DOHH2 (cell line): ENCODE measurements around the gene TENT5A.

Experiments used
- H3F3A ChIP-seq: fragments of 200-600 bp; sonication (generic), shearing (Covaris generic); 2 replicates; pipeline ENCODE4 v1.6.0; 2016; ENCODE audit warnings: antibody characterized with exemption, mild to moderate bottlenecking; ENCODE audit not compliant: control insufficient read depth, insufficient read depth
- H3K27ac ChIP-seq: fragments of 200-600 bp; sonication (generic); 2 replicates; pipeline ENCODE4 v1.5.1; 2014; ENCODE audit warnings: low read depth, mild to moderate bottlenecking, low read length, moderate library complexity
- H3K27me3 ChIP-seq: fragments of 200-600 bp; sonication (generic); 2 replicates; pipeline ENCODE4 v1.6.1; 2014; ENCODE audit warnings: mild to moderate bottlenecking, low read length, mixed read lengths; ENCODE audit not compliant: control insufficient read depth
- H3K36me3 ChIP-seq: fragments of 200-600 bp; sonication (generic); 2 replicates; pipeline ENCODE4 v1.6.1; 2014; ENCODE audit warnings: mild to moderate bottlenecking, low read length, moderate library complexity, mixed read lengths; ENCODE audit not compliant: control insufficient read depth
- H3K4me1 ChIP-seq: fragments of 200-600 bp; sonication (generic); 2 replicates; pipeline ENCODE4 v1.6.1; 2014; ENCODE audit warnings: mild to moderate bottlenecking, low read length, mixed read lengths; ENCODE audit not compliant: control insufficient read depth
- H3K4me2 ChIP-seq: fragments of 200-600 bp; sonication (generic); 2 replicates; pipeline ENCODE4 v1.6.0; 2014; ENCODE audit warnings: mild to moderate bottlenecking, low read length, moderate library complexity
- H3K4me3 ChIP-seq: fragments of 200-600 bp; sonication (generic); 2 replicates; pipeline ENCODE4 v1.5.1; 2014; ENCODE audit warnings: mild to moderate bottlenecking, low read length, mixed read lengths
- H3K79me2 ChIP-seq: fragments of 200-600 bp; sonication (generic); 2 replicates; pipeline ENCODE4 v1.6.1; 2014; ENCODE audit warnings: mild to moderate bottlenecking, low read length, mixed read lengths; ENCODE audit not compliant: control insufficient read depth
- H3K9me2 ChIP-seq: fragments of 200-600 bp; sonication (generic); replicated peaks from 2 replicates; pipeline ENCODE4 v1.6.1; 2014; ENCODE audit warnings: mild to moderate bottlenecking, low read length, mixed read lengths; ENCODE audit not compliant: control insufficient read depth
- H3K9me3 ChIP-seq: fragments of 200-600 bp; sonication (generic); 2 replicates; pipeline ENCODE4 v1.6.1; 2014; ENCODE audit warnings: antibody characterized with exemption, low read length, mixed read lengths; ENCODE audit not compliant: control insufficient read depth, insufficient read depth
- H4K20me1 ChIP-seq: fragments of 200-600 bp; sonication (generic); 2 replicates; pipeline ENCODE4 v1.6.0; 2014; ENCODE audit warnings: low read depth, mild to moderate bottlenecking, antibody characterized with exemption, low read length, moderate library complexity; ENCODE audit not compliant: control insufficient read depth, insufficient read depth
- EZH2phosphoT487 ChIP-seq: fragments of 200-600 bp; sonication (generic); IDR thresholded peaks from 2 replicates; pipeline ENCODE4 v1.6.1; 2017; ENCODE audit warnings: borderline replicate concordance, mild to moderate bottlenecking, antibody characterized with exemption, low read length, moderate library complexity, mixed read lengths
- TF ChIP-seq, protein P1 (sequence below): fragments of 200-600 bp; sonication (generic); IDR thresholded peaks from one replicate; pipeline ENCODE4 v1.5.1; 2014; ENCODE audit warnings: antibody characterized with exemption, mild to moderate bottlenecking, low read depth, low read length; ENCODE audit not compliant: poor library complexity, severe bottlenecking

Gene TENT5A

DNA sequence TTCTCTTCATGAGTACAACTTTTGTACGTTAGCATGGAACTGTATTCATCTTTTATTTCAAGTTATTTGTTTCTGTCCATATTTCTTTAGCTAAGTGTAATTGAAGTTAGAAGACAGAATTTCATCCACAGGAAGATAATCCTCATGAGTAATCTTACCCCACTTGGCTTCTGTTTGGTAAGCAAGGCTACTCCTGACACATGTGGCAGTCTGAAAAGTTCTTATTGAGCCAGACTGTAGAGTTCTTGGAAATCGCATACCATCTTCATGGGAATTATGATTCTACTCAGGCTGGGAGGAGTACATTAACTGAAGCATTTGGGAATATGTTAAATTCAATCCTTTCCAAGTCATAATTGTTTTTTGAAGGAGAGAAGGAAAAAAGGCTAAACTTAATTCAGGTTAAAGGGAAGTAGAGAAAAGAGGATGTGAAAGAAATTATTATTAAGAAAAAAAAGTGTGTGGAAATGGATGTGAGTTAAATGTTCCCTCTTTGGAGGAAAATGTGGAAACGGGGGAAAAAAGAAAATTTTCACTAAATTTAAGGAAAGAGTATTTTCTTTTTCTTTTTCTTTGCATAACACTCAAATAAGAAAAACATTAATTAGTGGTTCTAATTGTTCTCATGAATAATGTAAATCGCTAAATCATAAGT lies 41.5 kb upstream of the TENT5A start:
- Histone ChIP-seq H4K20me1 (no peaks in the 10 kb centered on the region), H3K27me3 (no peaks in the 10 kb centered on the region), H3K4me2 (no peak overlapping the region), H3K79me2 (no peaks in the 10 kb centered on the region), H3K27ac (no peak overlapping the region), H3K9me2 (no peaks in the 10 kb centered on the region), H3F3A (no peaks in the 10 kb centered on the region), H3K4me3 (no peak overlapping the region), H3K4me1 (no peaks in the 10 kb centered on the region), H3K9me3 (no peaks in the 10 kb centered on the region), H3K36me3 (no peaks in the 10 kb centered on the region)
- TF ChIP-seq, protein P1, sequence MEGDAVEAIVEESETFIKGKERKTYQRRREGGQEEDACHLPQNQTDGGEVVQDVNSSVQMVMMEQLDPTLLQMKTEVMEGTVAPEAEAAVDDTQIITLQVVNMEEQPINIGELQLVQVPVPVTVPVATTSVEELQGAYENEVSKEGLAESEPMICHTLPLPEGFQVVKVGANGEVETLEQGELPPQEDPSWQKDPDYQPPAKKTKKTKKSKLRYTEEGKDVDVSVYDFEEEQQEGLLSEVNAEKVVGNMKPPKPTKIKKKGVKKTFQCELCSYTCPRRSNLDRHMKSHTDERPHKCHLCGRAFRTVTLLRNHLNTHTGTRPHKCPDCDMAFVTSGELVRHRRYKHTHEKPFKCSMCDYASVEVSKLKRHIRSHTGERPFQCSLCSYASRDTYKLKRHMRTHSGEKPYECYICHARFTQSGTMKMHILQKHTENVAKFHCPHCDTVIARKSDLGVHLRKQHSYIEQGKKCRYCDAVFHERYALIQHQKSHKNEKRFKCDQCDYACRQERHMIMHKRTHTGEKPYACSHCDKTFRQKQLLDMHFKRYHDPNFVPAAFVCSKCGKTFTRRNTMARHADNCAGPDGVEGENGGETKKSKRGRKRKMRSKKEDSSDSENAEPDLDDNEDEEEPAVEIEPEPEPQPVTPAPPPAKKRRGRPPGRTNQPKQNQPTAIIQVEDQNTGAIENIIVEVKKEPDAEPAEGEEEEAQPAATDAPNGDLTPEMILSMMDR = no peak
- no peak for TF ChIP-seq EZH2phosphoT487

DNA sequence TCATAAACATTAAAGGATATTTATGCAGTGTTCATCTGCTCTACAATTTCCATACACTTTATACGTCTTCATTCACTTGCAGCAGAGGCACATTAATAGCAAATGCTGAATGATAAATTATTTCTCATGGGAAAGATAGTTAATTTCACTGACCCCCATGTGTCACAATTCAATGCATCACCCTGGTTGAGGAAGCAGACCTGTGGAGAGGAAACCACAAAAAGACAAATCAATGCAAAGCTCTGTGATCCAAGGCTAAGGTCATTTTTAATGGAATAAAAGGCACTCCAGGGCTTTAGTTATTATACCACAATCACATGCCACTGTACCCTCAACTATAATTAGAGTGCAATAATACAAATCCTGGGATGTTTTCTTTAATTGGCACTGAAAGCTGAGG lies 40.3 kb upstream of the TENT5A start:
- Histone ChIP-seq H4K20me1 (no peaks in the 10 kb centered on the region), H3K9me3 (no peaks in the 10 kb centered on the region), H3K4me1 (no peaks in the 10 kb centered on the region), H3K4me3 (no peak overlapping the region), H3K9me2 (no peaks in the 10 kb centered on the region), H3K4me2 (no peak overlapping the region), H3K79me2 (no peaks in the 10 kb centered on the region), H3K27ac (no peak overlapping the region), H3K27me3 (no peaks in the 10 kb centered on the region), H3K36me3 (no peaks in the 10 kb centered on the region), H3F3A (no peaks in the 10 kb centered on the region)
- TF ChIP-seq, protein P1 = no peak

DNA sequence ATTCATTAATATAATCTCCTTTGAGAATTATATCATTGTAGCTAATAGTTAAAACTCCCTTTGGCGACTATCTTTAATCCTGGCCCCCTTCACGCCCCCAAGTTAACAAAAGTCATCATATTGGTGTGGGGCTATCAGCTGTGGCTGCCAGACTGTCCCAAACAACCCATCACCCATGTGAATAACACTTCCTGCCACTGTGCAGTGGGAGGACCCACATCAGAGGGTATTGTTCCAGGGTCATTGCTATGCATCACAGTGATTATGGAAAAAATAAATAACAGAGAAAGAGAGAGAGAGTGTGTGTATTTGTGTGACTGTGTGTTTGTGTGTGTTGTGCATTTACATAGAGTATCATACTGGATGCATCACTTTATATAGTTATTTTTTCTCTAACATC lies 39.3 kb upstream of the TENT5A start:
- no peaks in the 10 kb centered on the region for H3K36me3 ChIP-seq
- no peak overlapping the region for H3K4me2 ChIP-seq
- H3K4me1 ChIP-seq = no peaks in the 10 kb centered on the region
- H3K4me3 ChIP-seq = no peak overlapping the region
- H3K9me3 ChIP-seq = no peaks in the 10 kb centered on the region
- H4K20me1 ChIP-seq = no peaks in the 10 kb centered on the region
- no peaks in the 10 kb centered on the region for H3K27me3 ChIP-seq
- TF ChIP-seq, protein P1 = no peak
- no peak for TF ChIP-seq EZH2phosphoT487
- no peak overlapping the region for H3K27ac ChIP-seq
- H3K79me2 ChIP-seq = no peaks in the 10 kb centered on the region
- H3F3A ChIP-seq = no peaks in the 10 kb centered on the region
- H3K9me2 ChIP-seq = no peaks in the 10 kb centered on the region
